IPS DF 6.9 (cell line): ENCODE data around the gene ANKRD63.

ENCODE experiments used
- DNase-seq: peaks from one replicate; pipeline ENCODE4 v3.0.0-alpha.2; 2013; ENCODE audit warnings: low read depth, low spot score
- H3K27ac ChIP-seq: one replicate; pipeline ENCODE4 v1.5.1; 2013; ENCODE audit warnings: low read length, control low read depth
- H3K27me3 ChIP-seq: 2 replicates; pipeline ENCODE4 v1.6.1; 2013; ENCODE audit warnings: mild to moderate bottlenecking, low read length; ENCODE audit not compliant: control insufficient read depth, insufficient read depth
- H3K36me3 ChIP-seq: 2 replicates; pipeline ENCODE4 v1.6.1; 2013; ENCODE audit warnings: low read length; ENCODE audit not compliant: control insufficient read depth, insufficient read depth
- H3K4me1 ChIP-seq: 2 replicates; pipeline ENCODE4 v1.6.1; 2013; ENCODE audit warnings: low read length; ENCODE audit not compliant: control insufficient read depth, insufficient read depth
- H3K4me3 ChIP-seq: 2 replicates; pipeline ENCODE4 v1.5.1; 2013; ENCODE audit warnings: mild to moderate bottlenecking, low read length
- H3K9me3 ChIP-seq: 2 replicates; pipeline ENCODE4 v1.6.1; 2013; ENCODE audit warnings: low read length, inconsistent platforms; ENCODE audit not compliant: control insufficient read depth, insufficient read depth
- WGBS: extraction: QIAGEN DNeasy Blood & Tissue Kit; methylation state at CpG from one replicate; pipeline ENCODE4 v1.1.7; 2013; ENCODE audit warnings: mixed read lengths, missing lambda C conversion rate; ENCODE audit not compliant: insufficient read length, insufficient coverage; 5-methylcytosine and 5-hydroxymethylcytosine counted together

The ANKRD63 gene

GRCh38 chr15:40286061-40286532, 3.2 kb upstream of the ANKRD63 start:
- Histone ChIP-seq H3K4me1 (peaks cover 1% of the 10 kb centered on the region; the same call in 1 of the 2 replicates), H3K9me3 (no peaks in the 10 kb centered on the region), H3K4me3 (no peak overlapping the region), H3K27me3 (peaks cover 30% of the 10 kb centered on the region), H3K27ac (no peak overlapping the region), H3K36me3 (no peaks in the 10 kb centered on the region)
- DNase-seq = no peak
- WGBS = no CpG with 5 or more reads among the region's 7 CpGs

- H3K4me1 ChIP-seq = peaks cover 1% of the 10 kb centered on the region; the same call in 1 of the 2 replicates
- no peaks in the 10 kb centered on the region for H3K9me3 ChIP-seq
- H3K4me3 ChIP-seq = no peak overlapping the region
- WGBS = no CpG with 5 or more reads among the region's 1 CpG
- DNase-seq = no peak
- H3K27ac ChIP-seq = no peak overlapping the region
- no peaks in the 10 kb centered on the region for H3K36me3 ChIP-seq
- peaks cover 35% of the 10 kb centered on the region for H3K27me3 ChIP-seq
These were observed 2.7 kb upstream of the ANKRD63 start for GRCh38 chr15:40285554-40286011.

- no peak overlapping the region for H3K27ac ChIP-seq
- no peak overlapping the region for H3K4me3 ChIP-seq
- no CpG with 5 or more reads among the region's 4 CpGs for WGBS
- no peaks in the 10 kb centered on the region for H3K36me3 ChIP-seq
- peaks cover 36% of the 10 kb centered on the region for H3K27me3 ChIP-seq
- H3K4me1 ChIP-seq = peaks cover 1% of the 10 kb centered on the region; the same call in 1 of the 2 replicates
- DNase-seq = no peak
- no peaks in the 10 kb centered on the region for H3K9me3 ChIP-seq
These were observed 2.3 kb upstream of the ANKRD63 start for GRCh38 chr15:40285151-40285550.

GRCh38 chr15:40283615-40284300, 894 bp upstream of the ANKRD63 start:
- H3K36me3 ChIP-seq = no peaks in the 10 kb centered on the region
- peaks cover 1% of the 10 kb centered on the region; the same call in 1 of the 2 replicates for H3K4me1 ChIP-seq
- H3K27ac ChIP-seq = no peak overlapping the region
- WGBS = no CpG with 5 or more reads among the region's 33 CpGs
- no peak for DNase-seq
- H3K9me3 ChIP-seq = no peaks in the 10 kb centered on the region
- peak overlapping the region; percentile 7; the same call in 1 of the 2 replicates for H3K4me3 ChIP-seq
- H3K27me3 ChIP-seq = peaks cover 36% of the 10 kb centered on the region

GRCh38 chr15:40282147-40282868, 556 bp downstream of the ANKRD63 start:
- H3K4me3 ChIP-seq = peak overlapping the region; percentile 19; the same call in 1 of the 2 replicates
- H3K36me3 ChIP-seq = no peaks in the 10 kb centered on the region
- H3K4me1 ChIP-seq = peaks cover 1% of the 10 kb centered on the region; the same call in 1 of the 2 replicates
- WGBS = no CpG with 5 or more reads among the region's 92 CpGs
- H3K9me3 ChIP-seq = no peaks in the 10 kb centered on the region
- DNase-seq = no peak
- no peak overlapping the region for H3K27ac ChIP-seq
- H3K27me3 ChIP-seq = peaks cover 36% of the 10 kb centered on the region

GRCh38 chr15:40281801-40282146, 1.1 kb downstream of the ANKRD63 start:
- WGBS = no CpG with 5 or more reads among the region's 51 CpGs
- peaks cover 36% of the 10 kb centered on the region for H3K27me3 ChIP-seq

GRCh38 chr15:40281057-40281800, 1.6 kb downstream of the ANKRD63 start:
- Histone ChIP-seq H3K4me3 (peak overlapping the region; percentile 19; the same call in 1 of the 2 replicates), H3K27ac (no peak overlapping the region), H3K4me1 (peaks cover 1% of the 10 kb centered on the region; the same call in 1 of the 2 replicates), H3K27me3 (peaks cover 36% of the 10 kb centered on the region), H3K9me3 (no peaks in the 10 kb centered on the region), H3K36me3 (no peaks in the 10 kb centered on the region)
- no CpG with 5 or more reads among the region's 43 CpGs for WGBS
- DNase-seq = no peak

More at GRCh38 chr15:40281801-40282146, 1.1 kb downstream of the ANKRD63 start:
- Histone ChIP-seq H3K36me3 (no peaks in the 10 kb centered on the region), H3K9me3 (no peaks in the 10 kb centered on the region), H3K4me1 (peaks cover 1% of the 10 kb centered on the region; the same call in 1 of the 2 replicates), H3K4me3 (peak overlapping the region; percentile 19; the same call in 1 of the 2 replicates), H3K27ac (no peak overlapping the region)
- DNase-seq = no peak

- Histone ChIP-seq H3K4me1 (peaks cover 1% of the 10 kb centered on the region; the same call in 1 of the 2 replicates), H3K9me3 (no peaks in the 10 kb centered on the region)
These were observed 2.4 kb downstream of the ANKRD63 start for GRCh38 chr15:40280260-40281056.

GRCh38 chr15:40279437-40280141, 3.3 kb downstream of the ANKRD63 start:
- no peak overlapping the region for H3K27ac ChIP-seq
- no peaks in the 10 kb centered on the region for H3K9me3 ChIP-seq
- peaks cover 34% of the 10 kb centered on the region for H3K27me3 ChIP-seq
- no CpG with 5 or more reads among the region's 40 CpGs for WGBS
- DNase-seq = no peak
- no peak overlapping the region; the same call in 1 of the 2 replicates for H3K4me3 ChIP-seq
- peaks cover 1% of the 10 kb centered on the region; the same call in 1 of the 2 replicates for H3K4me1 ChIP-seq
- H3K36me3 ChIP-seq = no peaks in the 10 kb centered on the region

More at GRCh38 chr15:40280260-40281056, 2.4 kb downstream of the ANKRD63 start:
- WGBS = no CpG with 5 or more reads among the region's 30 CpGs
- Histone ChIP-seq H3K27me3 (peaks cover 36% of the 10 kb centered on the region), H3K36me3 (no peaks in the 10 kb centered on the region), H3K27ac (no peak overlapping the region), H3K4me3 (no peak overlapping the region; the same call in 1 of the 2 replicates)
- DNase-seq = no peak
